WERI-Rb-1 (cell line): ENCODE measurements around the gene RYR2.

ENCODE experiments used
- DNase-seq: peaks from one replicate; pipeline ENCODE4 v3.0.0-alpha.2; 2020
- H3K27ac ChIP-seq: fragments of 250-450 bp; sonication (Bioruptor Pico); 2 replicates; pipeline ENCODE4 v1.5.1; 2020; ENCODE audit warnings: mild to moderate bottlenecking, moderate library complexity
- H3K27me3 ChIP-seq: fragments of 250-450 bp; sonication (Bioruptor Pico); 2 replicates; pipeline ENCODE4 v1.5.1; 2021; ENCODE audit warnings: mild to moderate bottlenecking, low read depth, moderate library complexity; ENCODE audit not compliant: insufficient read depth, severe bottlenecking
- H3K36me3 ChIP-seq: fragments of 250-450 bp; sonication (Bioruptor Pico); 2 replicates; pipeline ENCODE4 v1.5.1; 2020; ENCODE audit warnings: mild to moderate bottlenecking, moderate library complexity
- H3K4me3 ChIP-seq: 2 replicates; pipeline ENCODE4 v1.5.1; 2011; ENCODE audit warnings: low read depth, mild to moderate bottlenecking, control low read depth, low read length
- H3K9me3 ChIP-seq: fragments of 250-450 bp; sonication (Bioruptor Pico); 2 replicates; pipeline ENCODE4 v1.5.1; 2021; ENCODE audit warnings: mild to moderate bottlenecking, moderate library complexity; ENCODE audit not compliant: severe bottlenecking
- TF ChIP-seq, protein P1 (sequence below): IDR thresholded peaks from 2 replicates; pipeline ENCODE4 v1.5.1; 2011; ENCODE audit warnings: low read depth, mild to moderate bottlenecking, control low read depth, inconsistent platforms, low read length

Gene RYR2

DNA sequence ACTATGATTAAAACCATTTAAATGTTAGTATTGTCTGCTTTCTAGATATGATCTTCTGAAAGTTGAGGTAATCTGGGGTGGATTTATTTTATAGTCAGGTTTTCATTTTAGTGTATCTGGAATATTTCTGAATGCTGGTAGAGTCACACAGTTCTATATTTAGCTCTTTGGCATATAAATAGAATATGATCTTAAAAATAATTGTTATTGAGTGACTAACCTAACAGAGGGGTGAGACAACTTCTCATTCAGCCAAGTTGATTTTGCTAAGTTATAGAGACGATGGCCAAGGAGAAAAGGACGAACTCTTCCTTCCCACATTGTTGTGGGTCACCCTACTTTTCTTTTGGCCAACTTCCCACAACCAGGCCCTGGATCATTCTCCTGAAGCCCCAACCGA lies 30.6 kb upstream of the RYR2 start:
- no peak overlapping the region for H3K4me3 ChIP-seq
- TF ChIP-seq, protein P1, sequence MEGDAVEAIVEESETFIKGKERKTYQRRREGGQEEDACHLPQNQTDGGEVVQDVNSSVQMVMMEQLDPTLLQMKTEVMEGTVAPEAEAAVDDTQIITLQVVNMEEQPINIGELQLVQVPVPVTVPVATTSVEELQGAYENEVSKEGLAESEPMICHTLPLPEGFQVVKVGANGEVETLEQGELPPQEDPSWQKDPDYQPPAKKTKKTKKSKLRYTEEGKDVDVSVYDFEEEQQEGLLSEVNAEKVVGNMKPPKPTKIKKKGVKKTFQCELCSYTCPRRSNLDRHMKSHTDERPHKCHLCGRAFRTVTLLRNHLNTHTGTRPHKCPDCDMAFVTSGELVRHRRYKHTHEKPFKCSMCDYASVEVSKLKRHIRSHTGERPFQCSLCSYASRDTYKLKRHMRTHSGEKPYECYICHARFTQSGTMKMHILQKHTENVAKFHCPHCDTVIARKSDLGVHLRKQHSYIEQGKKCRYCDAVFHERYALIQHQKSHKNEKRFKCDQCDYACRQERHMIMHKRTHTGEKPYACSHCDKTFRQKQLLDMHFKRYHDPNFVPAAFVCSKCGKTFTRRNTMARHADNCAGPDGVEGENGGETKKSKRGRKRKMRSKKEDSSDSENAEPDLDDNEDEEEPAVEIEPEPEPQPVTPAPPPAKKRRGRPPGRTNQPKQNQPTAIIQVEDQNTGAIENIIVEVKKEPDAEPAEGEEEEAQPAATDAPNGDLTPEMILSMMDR: no peak
- no peaks in the 10 kb centered on the region for H3K36me3 ChIP-seq
- DNase-seq: no peak
- H3K9me3 ChIP-seq: no peaks in the 10 kb centered on the region
- H3K27ac ChIP-seq: no peak overlapping the region
- no peaks in the 10 kb centered on the region for H3K27me3 ChIP-seq

DNA sequence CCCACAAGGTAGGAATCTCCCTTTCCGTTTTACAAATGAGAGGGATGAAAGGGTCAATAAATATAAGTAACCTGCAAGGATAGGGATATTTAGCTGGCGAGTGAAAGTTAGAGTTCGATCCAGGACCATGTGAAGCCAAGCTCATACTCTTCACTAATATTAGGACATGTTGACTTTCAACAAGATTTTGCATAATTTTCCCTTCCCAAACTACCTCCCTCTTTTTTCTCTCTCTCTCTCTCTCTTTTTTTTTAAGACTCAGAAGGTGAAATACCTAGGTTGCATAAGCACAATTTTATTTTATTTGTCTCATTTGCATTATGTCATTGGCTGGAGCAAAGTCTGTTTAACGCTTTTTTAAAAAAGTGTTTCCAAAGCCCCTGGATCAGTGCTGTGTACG lies 29.6 kb upstream of the RYR2 start:
- H3K36me3 ChIP-seq: no peaks in the 10 kb centered on the region
- no peaks in the 10 kb centered on the region for H3K9me3 ChIP-seq
- no peak overlapping the region for H3K27ac ChIP-seq
- DNase-seq: no peak
- H3K27me3 ChIP-seq: no peaks in the 10 kb centered on the region
- TF ChIP-seq, protein P1: no peak
- no peak overlapping the region for H3K4me3 ChIP-seq

DNA sequence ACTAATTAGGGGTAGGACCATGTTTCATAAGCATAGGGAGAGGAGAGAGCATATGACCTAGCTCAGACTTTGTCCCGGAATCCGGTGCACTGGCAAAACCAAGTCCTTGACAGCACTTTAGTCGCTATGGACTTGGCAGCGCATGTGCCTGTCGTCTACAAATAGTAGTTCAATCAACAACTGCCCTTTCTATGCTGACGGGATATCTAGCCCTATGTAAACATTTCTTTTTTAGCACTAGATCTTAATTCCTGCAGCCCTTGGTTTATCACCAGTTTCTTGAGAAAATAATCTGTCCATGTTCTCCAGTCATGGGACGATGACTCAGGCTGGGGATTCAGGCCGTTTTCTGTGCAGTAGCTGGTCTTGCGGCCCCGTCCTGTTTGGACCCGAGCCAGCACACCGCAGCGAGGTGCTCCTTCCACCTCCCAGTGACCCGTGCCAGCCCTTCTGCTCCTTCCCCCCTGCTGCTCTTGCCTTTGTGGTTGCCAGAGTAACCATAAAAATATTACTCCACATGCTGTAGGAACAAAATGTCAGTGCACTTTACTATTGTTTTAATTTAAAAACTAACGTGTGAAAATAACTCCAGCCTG lies 29.1 kb upstream of the RYR2 start:
- Histone ChIP-seq H3K27me3 (no peaks in the 10 kb centered on the region), H3K27ac (no peak overlapping the region), H3K9me3 (no peaks in the 10 kb centered on the region), H3K4me3 (no peak overlapping the region), H3K36me3 (no peaks in the 10 kb centered on the region)
- TF ChIP-seq, protein P1: no peak
- no peak for DNase-seq

DNA sequence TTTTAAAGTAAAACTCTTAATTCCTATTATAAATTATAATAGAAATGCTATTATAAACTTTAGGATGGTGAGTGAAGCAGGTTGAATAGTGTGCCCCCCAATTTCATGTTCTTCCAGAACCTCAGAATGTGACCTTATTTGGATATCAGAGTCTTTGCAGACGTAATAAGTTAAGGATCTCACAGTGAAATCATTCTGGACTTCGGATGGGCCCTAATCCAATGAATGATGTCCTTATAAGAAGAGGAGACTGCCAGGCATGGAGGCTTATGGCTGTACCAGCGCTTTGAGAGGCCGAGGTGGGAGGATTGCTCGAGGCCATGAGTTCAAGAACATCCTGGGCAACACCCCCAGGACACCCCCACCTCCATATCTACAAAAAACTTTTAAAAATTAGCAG lies 28.4 kb upstream of the RYR2 start:
- no peaks in the 10 kb centered on the region for H3K27me3 ChIP-seq
- TF ChIP-seq, protein P1: no peak
- no peaks in the 10 kb centered on the region for H3K9me3 ChIP-seq
- H3K4me3 ChIP-seq: no peak overlapping the region
- no peaks in the 10 kb centered on the region for H3K36me3 ChIP-seq
- no peak for DNase-seq
- H3K27ac ChIP-seq: no peak overlapping the region

DNA sequence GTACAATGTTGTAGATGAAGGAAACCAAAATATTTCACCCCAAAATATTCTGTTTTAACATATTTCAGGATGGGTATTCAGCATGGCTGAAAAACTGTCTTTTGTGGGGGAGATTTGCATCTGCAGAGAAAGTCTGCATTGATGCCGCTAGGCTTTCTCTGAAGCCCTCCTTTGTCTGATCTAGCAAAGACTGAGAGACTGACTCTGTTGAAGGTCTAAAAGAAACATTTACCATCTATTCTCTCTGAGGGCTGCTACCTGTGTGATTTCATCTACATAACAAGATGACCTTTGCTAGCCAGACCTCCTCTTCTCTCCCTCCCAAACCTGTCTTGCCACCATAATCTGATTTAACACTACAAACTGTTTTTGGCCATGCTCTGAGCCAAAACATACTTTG lies 25.4 kb upstream of the RYR2 start:
- H3K9me3 ChIP-seq: no peaks in the 10 kb centered on the region
- no peak overlapping the region for H3K4me3 ChIP-seq
- H3K27me3 ChIP-seq: no peaks in the 10 kb centered on the region
- TF ChIP-seq, protein P1: no peak
- H3K36me3 ChIP-seq: no peaks in the 10 kb centered on the region
- DNase-seq: no peak
- H3K27ac ChIP-seq: no peak overlapping the region

DNA sequence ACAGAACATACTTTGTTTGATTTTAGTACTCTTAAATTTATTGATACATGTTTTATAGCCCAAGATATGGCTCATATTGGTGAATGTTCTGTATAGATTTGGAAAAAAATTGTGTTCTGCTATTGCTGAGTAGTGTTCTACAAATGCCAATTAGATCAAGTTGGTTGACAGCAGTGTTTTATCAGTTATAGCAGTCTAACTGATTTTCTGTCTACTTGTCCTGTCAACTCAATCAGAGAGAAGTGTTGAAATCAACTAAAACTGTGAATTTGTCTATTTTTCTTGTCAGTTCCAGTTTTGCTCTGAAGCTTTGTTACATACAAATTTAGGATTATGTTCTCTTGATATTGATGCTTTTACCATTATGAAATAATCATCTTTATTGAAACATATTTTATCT lies 23.1 kb upstream of the RYR2 start:
- no peak for DNase-seq
- TF ChIP-seq, protein P1: no peak
- H3K27ac ChIP-seq: no peak overlapping the region
- H3K27me3 ChIP-seq: no peaks in the 10 kb centered on the region
- no peak overlapping the region for H3K4me3 ChIP-seq
- H3K9me3 ChIP-seq: no peaks in the 10 kb centered on the region
- H3K36me3 ChIP-seq: no peaks in the 10 kb centered on the region
